ENCODE data around the gene SDK2. TPM values are rescaled to one million over a fixed set of nuclear protein-coding genes. Genes with fewer than 3 reads are reported as not detected.
A peak's percentile ranks its signal among the peaks of the same experiment; 100 is the strongest.
"Not testable (repeated sequence)": the region's sequence is repeated elsewhere in the genome, so short reads cannot be mapped to it uniquely, and the experiment has no call there.

The SDK2 gene
- total and polyA plus RNA-seq, 2 experiments from 2014 or later = 0.59 to 1.2 TPM

DNA sequence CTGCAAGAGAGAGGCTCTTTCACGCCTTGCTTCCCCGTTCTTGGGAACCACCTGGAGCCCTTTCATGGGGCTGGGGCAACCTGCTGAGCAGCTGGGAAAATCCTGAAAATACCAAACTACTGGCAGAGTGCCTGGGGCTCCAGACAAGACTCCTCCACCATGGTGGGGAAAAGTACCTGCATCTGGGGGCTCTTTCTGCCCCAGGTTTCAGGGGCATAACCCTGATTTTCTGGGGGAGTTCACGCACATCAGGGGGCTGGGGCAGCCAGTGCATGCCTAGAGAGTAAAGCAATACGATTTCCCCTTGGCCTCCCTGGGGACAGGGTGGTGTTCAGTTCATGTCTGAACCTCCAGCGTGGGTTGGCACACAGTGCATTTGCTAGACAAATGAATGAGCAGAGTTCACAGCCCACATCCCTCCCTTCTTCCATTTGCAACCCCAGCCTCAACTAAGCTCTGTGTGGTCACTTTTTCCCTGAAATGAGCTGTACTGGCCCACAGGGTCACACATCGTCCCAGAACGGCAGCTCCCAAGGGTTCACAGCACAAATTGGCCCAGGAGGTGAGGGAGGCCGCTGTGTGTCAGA is 327.2 kb downstream of the SDK2 start:
- DNase-seq (ENCODE audit: low spot score) = no peak
- Histone ChIP-seq H4K20me1 (ENCODE audit: insufficient read depth, poor library complexity, severe bottlenecking) (no peaks in the 10 kb centered on the region), H3K9me2 (replicated peaks; ENCODE audit: insufficient read depth) (no peaks in the 10 kb centered on the region), H3K4me3 (no peak overlapping the region), H3K27me3 (no peaks in the 10 kb centered on the region), H3K9me3 (ENCODE audit: low read depth) (no peaks in the 10 kb centered on the region), H3K4me1 (ENCODE audit: insufficient read depth) (peaks cover 32% of the 10 kb centered on the region), H3K27ac (peak overlapping the region; percentile 66), H2AFZ (no peak overlapping the region), H3K36me3 (replicated peaks; ENCODE audit: insufficient read depth, low read depth) (no peaks in the 10 kb centered on the region), H3K79me2 (no peaks in the 10 kb centered on the region), H3K4me2 (no peak overlapping the region)
- TF ChIP-seq, protein P1, sequence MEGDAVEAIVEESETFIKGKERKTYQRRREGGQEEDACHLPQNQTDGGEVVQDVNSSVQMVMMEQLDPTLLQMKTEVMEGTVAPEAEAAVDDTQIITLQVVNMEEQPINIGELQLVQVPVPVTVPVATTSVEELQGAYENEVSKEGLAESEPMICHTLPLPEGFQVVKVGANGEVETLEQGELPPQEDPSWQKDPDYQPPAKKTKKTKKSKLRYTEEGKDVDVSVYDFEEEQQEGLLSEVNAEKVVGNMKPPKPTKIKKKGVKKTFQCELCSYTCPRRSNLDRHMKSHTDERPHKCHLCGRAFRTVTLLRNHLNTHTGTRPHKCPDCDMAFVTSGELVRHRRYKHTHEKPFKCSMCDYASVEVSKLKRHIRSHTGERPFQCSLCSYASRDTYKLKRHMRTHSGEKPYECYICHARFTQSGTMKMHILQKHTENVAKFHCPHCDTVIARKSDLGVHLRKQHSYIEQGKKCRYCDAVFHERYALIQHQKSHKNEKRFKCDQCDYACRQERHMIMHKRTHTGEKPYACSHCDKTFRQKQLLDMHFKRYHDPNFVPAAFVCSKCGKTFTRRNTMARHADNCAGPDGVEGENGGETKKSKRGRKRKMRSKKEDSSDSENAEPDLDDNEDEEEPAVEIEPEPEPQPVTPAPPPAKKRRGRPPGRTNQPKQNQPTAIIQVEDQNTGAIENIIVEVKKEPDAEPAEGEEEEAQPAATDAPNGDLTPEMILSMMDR (IDR thresholded peaks at IDR 0.05; ENCODE audit: poor library complexity) = no peak
- no peak for TF ChIP-seq EZH2phosphoT487 (IDR thresholded peaks at IDR 0.05; ENCODE audit: low read depth, severe bottlenecking, unreplicated experiment)
- TF ChIP-seq EZH2 (IDR thresholded peaks at IDR 0.05; ENCODE audit: borderline replicate concordance) = no peak
- 78% methylated on average over 7 of the region's 8 CpGs for WGBS (ENCODE audit: low lambda C conversion rate, missing lambda C conversion rate)

DNA sequence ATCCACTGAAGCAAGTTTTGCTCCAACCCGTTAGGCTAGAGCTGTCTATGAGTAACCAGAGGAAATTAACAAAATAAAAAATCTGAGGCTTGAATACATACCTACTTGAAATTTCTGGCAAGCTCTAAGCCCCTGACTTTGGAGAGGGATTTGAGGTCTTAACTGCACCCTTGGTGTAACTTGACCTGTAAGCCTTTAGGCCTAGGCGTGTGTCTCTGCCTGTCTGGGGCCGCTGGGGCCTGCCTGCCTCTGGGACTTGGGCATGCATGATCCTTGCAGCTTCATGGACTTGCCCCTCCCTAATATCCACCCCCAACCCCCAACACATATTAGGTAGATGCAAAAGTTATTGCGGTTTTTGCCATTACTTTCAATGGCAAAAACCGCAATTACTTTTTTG is 328.8 kb downstream of the SDK2 start:
- no peak for TF ChIP-seq EZH2 (IDR thresholded peaks at IDR 0.05; ENCODE audit: borderline replicate concordance)
- TF ChIP-seq, protein P1 (IDR thresholded peaks at IDR 0.05; ENCODE audit: poor library complexity) = no peak
- no peak for TF ChIP-seq EZH2phosphoT487 (IDR thresholded peaks at IDR 0.05; ENCODE audit: low read depth, severe bottlenecking, unreplicated experiment)
- peak overlapping the region; percentile 37 for H3K27ac ChIP-seq
- no peaks in the 10 kb centered on the region for H3K9me2 ChIP-seq (replicated peaks; ENCODE audit: insufficient read depth)
- H4K20me1 ChIP-seq (ENCODE audit: insufficient read depth, poor library complexity, severe bottlenecking) = no peaks in the 10 kb centered on the region
- H3K4me1 ChIP-seq (ENCODE audit: insufficient read depth) = peaks cover 32% of the 10 kb centered on the region
- H3K27me3 ChIP-seq = no peaks in the 10 kb centered on the region
- no peak overlapping the region for H3K4me3 ChIP-seq
- DNase-seq (ENCODE audit: low spot score) = no peak
- WGBS (ENCODE audit: low lambda C conversion rate, missing lambda C conversion rate) = 36% methylated on average over 5 of the region's 5 CpGs
- H3K4me2 ChIP-seq = no peak overlapping the region
- H3K9me3 ChIP-seq (ENCODE audit: low read depth) = no peaks in the 10 kb centered on the region
- no peaks in the 10 kb centered on the region for H3K36me3 ChIP-seq (replicated peaks; ENCODE audit: insufficient read depth, low read depth)
- peaks cover 5% of the 10 kb centered on the region for H3K79me2 ChIP-seq
- H2AFZ ChIP-seq = no peak overlapping the region

DNA sequence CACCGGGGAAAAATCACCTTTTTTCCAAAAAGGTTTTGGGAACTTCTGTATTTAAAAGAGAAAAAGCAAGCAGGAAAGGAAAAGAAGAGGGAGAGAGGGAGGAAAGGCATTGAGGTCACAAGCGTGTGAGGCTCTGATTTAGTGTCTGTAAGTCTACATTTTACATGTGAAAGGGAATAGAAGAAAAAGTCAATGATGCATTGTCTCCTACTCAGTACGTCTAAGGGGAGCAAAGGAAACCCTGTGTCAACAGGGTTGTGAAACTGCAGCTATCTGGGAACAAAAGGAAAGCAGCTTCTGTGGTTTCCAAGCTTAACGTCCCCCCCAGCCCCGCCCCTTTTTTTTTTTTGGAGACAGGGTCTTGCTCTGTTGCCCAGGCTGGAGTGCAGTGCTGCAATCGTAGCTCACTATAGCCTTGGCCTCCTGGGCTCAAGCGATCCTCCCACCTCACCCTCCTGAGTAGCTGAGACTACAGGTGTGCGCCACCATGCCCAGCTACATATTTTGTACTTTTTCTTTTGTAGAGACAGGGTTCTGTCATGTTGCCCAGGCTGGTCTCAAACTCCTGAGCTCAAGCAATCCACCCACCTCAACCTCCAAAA is 330.6 kb downstream of the SDK2 start:
- Histone ChIP-seq H3K27me3 (no peaks in the 10 kb centered on the region), H2AFZ (no peak overlapping the region), H3K9me3 (ENCODE audit: low read depth) (no peaks in the 10 kb centered on the region), H3K36me3 (replicated peaks; ENCODE audit: insufficient read depth, low read depth) (no peaks in the 10 kb centered on the region), H3K27ac (no peak overlapping the region), H3K4me2 (no peak overlapping the region), H3K4me3 (no peak overlapping the region), H4K20me1 (ENCODE audit: insufficient read depth, poor library complexity, severe bottlenecking) (no peaks in the 10 kb centered on the region), H3K79me2 (peaks cover 23% of the 10 kb centered on the region), H3K4me1 (ENCODE audit: insufficient read depth) (peaks cover 33% of the 10 kb centered on the region), H3K9me2 (replicated peaks; ENCODE audit: insufficient read depth) (no peaks in the 10 kb centered on the region)
- WGBS (ENCODE audit: low lambda C conversion rate, missing lambda C conversion rate) = 75% methylated on average over 8 of the region's 8 CpGs
- TF ChIP-seq, protein P1 (IDR thresholded peaks at IDR 0.05; ENCODE audit: poor library complexity) = no peak
- TF ChIP-seq EZH2 (IDR thresholded peaks at IDR 0.05; ENCODE audit: borderline replicate concordance) (no peak), EZH2phosphoT487 (IDR thresholded peaks at IDR 0.05; ENCODE audit: low read depth, severe bottlenecking, unreplicated experiment) (no peak)
- DNase-seq (ENCODE audit: low spot score) = no peak

DNA sequence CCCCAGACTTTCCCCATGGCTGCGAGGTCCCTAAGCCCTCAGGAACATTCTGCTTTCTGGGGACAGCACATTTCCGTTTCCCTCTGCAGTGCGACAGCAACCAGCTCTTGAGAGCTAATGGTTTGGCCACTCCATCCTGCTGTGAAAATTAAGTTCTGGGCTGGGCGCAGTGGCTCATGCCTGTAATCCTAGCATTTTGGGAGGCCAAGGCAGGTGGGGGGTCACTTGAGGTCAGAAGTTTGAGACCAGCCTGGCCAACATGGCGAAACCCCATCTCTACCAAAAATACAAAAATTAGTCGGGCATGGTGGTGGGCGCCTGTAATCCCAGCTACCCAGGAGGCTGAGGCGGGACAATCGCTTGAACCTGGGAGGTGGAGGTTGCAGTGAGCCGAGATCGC is 331.4 kb downstream of the SDK2 start:
- 74% methylated on average over 11 of the region's 11 CpGs for WGBS (ENCODE audit: low lambda C conversion rate, missing lambda C conversion rate)
- Histone ChIP-seq H2AFZ (peak overlapping the region; percentile 58), H3K4me2 (peak overlapping the region; percentile 85), H3K4me1 (ENCODE audit: insufficient read depth) (peaks cover 31% of the 10 kb centered on the region), H3K79me2 (peaks cover 30% of the 10 kb centered on the region), H3K27ac (peak overlapping the region; percentile 96)
- DNase-seq (ENCODE audit: low spot score); H4K20me1 ChIP-seq (ENCODE audit: insufficient read depth, poor library complexity, severe bottlenecking); H3K27me3 ChIP-seq; H3K4me3 ChIP-seq; H3K9me3 ChIP-seq (ENCODE audit: low read depth); H3K36me3 ChIP-seq (replicated peaks; ENCODE audit: insufficient read depth, low read depth); H3K9me2 ChIP-seq (replicated peaks; ENCODE audit: insufficient read depth): not testable (repeated sequence)

Data from hepatocyte (in vitro differentiated cells).